Putamen (tissue), 1 donor: ENCODE results near the gene HOXA9.

ENCODE experiments used
- DNase-seq: peaks from one replicate; pipeline ENCODE4 v3.0.0-alpha.2; 2016; ENCODE audit warnings: low spot score

Gene HOXA9

GRCh38 chr7:27141137-27141922, 24.0 kb downstream of the HOXA9 start:
- DNase-seq = no peak

GRCh38 chr7:27140126-27140857, 25.0 kb downstream of the HOXA9 start:
- no peak for DNase-seq

- no peak for DNase-seq
Observed at GRCh38 chr7:27139334-27140125, 25.8 kb downstream of the HOXA9 start.

- DNase-seq = no peak
Observed at GRCh38 chr7:27138985-27139333, 26.4 kb downstream of the HOXA9 start.

DNA sequence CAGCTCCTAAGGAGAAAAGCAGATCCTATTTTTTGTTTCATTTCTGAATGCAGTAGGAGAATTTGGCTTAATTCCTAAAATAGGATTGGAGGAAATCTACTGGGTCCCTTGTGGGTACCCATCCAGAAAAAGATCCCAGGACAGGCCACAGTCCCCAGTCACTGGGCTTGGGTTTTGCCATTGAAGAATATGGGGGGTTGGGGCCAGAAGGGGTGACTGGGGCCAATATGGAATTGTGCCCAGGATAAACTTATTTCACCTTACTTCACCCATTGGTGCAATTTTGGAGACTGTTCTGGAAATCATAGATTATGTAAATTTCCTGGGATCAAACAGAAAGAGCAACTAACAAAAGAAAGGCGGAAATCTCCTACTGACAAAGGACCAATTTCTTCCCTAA, 26.9 kb downstream of the HOXA9 start:
- DNase-seq = no peak

DNA sequence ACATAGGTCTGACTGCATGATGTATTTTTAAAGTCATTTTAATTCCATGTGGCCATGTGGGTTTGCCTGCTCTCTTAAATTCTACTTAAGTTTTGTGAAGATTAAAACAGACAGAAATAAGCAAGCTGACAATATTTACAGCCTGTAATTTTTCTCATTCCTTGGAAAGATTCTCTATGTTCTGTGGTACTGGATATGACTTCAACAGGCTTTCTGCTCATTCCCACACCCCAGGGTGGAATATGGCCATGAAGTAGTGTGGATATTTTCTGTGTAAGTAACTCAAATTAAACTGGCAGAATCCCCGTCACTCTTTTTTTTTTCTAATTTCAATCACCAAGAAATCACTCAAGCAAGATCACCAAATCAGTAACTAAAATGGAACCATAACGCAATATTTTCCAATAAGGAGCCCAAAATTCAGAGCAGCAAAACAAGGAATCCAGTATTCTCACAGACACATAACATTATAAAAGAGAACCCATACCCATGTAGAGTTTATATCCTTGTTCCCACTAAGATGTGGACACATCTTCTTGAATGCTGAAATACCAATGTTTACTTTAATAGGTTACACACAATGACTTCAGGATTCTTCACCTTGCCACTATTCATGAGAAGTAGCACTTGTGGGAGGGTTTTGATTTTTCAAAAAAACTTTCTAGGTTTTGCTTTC, 27.6 kb downstream of the HOXA9 start:
- DNase-seq = no peak

GRCh38 chr7:27134392-27134791, 30.9 kb downstream of the HOXA9 start:
- no peak for DNase-seq

GRCh38 chr7:27133409-27134231, 31.7 kb downstream of the HOXA9 start:
- DNase-seq = no peak

DNA sequence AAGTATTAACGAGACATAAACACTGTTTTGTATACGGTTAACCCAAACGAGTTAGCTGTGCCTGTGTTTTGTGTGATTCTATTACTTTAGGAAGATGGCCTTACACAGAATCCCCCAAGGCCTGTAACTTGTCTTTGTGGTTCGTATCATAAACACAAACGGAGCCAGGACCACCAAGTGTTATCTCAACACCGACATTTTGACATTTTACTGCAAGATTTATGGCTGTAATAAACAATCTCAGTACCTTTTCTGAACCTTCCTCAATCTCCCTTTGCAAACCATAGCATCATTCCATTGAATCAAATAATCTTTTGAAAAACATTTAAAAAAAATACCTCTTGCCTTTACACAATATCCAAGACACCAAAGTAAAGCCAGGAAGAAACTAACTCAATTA, 32.4 kb downstream of the HOXA9 start:
- DNase-seq = no peak

DNA sequence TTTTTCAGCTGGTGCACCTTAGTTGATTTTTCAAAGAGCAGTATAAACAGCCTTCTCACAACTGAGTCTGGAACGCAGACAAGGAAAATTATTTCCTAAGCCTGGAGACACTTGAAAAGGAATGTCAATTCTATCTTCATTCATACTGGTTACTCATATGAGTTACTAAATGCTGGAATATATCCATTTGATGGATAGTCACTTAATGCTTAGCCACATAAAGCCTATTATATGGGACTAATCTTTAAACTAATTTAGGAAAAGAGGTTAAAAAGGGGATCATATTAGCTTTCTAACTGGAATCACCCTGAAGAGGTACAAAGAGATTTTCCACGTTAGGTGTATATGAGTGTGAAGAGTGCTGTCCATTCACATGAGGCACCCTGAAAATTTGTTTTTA, 33.1 kb downstream of the HOXA9 start:
- no peak for DNase-seq

- DNase-seq = no peak
Observed at GRCh38 chr7:27131390-27131819, 33.9 kb downstream of the HOXA9 start.

DNA sequence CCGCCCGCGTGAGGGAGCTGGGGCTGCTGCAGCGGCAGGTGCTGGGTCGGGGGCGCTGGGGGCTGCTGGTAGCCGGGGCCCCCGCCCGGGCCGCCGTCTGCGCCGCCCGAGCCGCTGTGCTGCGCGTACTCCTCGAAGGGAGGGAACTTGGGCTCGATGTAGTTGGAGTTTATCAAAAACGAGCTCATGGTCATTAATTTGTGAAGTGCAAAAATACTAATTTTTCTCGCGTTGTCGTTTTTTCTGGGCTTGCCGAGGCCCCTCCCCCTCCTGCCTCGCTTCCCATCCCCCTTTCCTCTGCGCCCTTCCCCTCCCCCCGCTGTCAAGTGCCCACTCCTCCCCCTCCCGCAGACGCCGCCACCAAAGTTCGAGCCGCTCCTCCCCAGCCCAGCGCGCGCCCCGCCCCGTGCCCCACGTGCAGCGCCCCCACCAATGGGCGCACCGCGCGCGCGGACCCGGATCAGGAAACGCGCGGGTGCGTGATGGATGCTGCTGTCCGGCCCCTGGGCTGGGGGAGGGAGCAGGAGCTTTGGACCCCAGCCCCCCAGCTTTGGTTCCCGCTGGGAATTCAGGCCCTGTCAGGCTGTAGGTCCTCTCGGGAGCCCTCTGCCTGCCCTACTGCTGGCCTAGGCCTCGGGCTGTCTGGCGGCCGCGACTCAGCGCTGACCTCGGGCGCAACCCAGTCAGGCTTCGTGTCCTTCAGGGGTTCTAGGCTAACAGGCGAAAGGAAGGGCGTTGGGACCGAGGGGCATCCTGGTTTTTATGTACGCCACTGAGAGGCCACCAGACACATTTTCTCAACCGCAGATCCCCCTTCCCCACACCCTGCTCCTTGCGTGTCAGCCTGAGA, 34.6 kb downstream of the HOXA9 start, which contains the start of gene HOXA4:
Gene HOXA4, minus strand, starts transcription at position 218 of the 850 bp plus-strand sequence. Its CDS starts 24 bp downstream, at position 194.
- no peak for DNase-seq

DNA sequence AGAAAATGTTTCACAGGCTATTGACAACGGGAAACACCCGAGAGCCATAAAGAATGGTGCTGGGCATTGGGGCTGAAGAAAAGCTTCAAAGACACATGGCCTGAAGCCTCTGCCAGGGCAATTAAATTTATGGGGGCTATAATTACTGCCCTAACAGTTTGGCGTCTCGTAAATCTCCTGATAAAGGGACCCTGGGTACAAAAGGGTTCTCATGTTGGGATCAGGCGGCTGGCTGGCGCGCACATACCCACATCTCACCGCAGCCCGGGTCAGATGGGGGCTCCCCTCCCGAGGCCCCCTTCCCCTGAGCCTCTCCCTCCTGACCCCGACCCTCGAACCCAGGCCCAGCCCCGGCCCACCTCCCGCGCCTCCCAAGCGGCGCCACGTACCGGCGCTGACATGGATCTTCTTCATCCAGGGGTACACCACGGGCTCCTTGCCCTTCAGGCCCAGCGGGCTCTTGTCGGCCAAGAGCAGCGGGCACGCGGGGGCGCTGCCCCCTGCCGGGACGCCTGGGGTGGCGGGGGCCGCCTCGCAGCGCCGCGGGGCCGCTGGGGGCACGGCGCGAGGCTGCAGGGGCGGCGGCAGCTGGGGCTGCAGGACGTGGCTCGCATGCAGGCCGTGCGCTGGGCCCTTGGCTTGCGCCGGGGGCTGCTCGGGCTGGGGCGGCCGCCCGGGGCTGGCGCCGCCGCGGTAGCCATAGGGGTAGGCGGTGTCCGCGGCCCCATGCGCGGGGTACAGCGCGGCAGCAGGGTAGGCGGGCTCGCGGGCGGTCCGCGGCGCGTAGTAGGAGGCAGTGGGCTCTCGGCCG, 35.4 kb downstream of the HOXA9 start:
- DNase-seq = no peak

GRCh38 chr7:27128776-27129728, 36.3 kb downstream of the HOXA9 start:
- no peak for DNase-seq

DNA sequence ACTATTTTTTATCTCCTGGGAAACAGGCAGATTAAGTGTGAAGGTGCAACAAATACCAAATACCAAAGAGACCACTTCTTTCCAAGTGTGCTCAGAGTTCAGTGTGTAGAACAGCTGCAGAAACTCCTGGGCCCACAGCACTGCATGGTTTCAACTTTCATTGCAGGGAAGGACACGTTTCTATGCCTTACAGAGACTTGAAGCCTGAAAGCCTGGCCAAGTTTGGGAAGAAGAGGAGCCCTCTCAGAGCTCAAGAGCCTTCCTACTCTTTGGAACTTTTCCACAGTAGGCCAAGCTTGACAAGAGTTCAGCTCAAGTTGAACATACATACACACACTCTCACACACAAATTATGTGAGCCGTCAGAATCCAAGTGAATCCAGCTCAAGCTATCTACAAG, 37.3 kb downstream of the HOXA9 start:
- DNase-seq = no peak

DNA sequence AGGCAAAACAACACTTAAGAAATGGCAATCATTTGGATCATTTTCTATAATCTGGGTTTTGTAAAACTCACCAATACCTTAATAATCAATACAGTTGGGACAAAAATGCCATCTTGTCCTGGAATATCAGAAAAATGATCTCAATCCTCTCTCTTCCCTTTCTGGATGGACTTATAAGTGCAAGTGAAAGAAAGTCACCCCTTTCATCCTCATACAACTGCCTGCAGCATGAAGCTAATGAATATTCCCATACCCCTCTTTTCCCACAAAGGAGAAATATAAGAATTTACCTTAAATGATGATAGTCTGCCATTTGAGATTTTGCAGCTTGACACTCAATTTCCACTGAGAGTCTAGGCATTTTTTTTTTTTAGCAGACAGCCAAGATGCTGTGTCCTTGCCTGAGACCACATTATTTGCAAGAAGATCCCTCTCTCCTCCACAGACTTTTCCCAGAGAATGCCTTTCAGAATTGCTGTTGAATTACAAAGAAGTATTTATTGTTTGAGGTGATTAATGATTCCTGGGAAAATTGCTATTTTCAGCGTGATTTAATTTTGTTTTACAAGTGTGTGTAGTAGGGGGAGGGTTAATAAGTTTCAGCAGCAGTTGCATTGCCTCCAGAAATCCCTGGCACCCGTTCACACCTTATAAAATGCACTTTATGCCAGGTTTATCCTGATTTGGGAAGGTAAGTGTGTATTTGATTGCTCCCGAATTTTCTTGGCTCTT, 38.6 kb downstream of the HOXA9 start:
- no peak for DNase-seq

- no peak for DNase-seq
Observed at GRCh38 chr7:27125986-27126394, 39.3 kb downstream of the HOXA9 start.
